Activated T-helper 17 cell treated with anti-CD3 and anti-CD28 coated beads, Interleukin-2, amount 50 U/mL, for 72 hours (primary cell): ENCODE measurements around the gene SPAST. TPM values are rescaled to one million over a fixed set of nuclear protein-coding genes. Genes with fewer than 3 reads are reported as not detected.
A peak's percentile ranks its signal among the peaks of the same experiment; 100 is the strongest.
"Not testable (repeated sequence)": the region's sequence is repeated elsewhere in the genome, so short reads cannot be mapped to it uniquely, and the experiment has no call there.

ENCODE experiments used
- ATAC-seq: fragments of 150-1000 bp; cut with Tn5 transposase; replicated peaks from 2 replicates; pipeline ENCODE4 v1.10.0; 2021; ENCODE audit warnings: mild to moderate bottlenecking, moderate library complexity
- H3K27ac Mint-ChIP-seq: one replicate; pipeline ENCODE4 v1.8.0; 2022; ENCODE audit warnings: mixed read lengths
- H3K27me3 Mint-ChIP-seq: one replicate; pipeline ENCODE4 v1.8.0; 2022; ENCODE audit warnings: mixed read lengths
- H3K36me3 Mint-ChIP-seq: one replicate; pipeline ENCODE4 v1.8.0; 2022; ENCODE audit warnings: low read depth, mild to moderate bottlenecking, mixed read lengths
- H3K4me1 Mint-ChIP-seq: one replicate; pipeline ENCODE4 v1.8.0; 2022; ENCODE audit warnings: mixed read lengths
- H3K4me3 Mint-ChIP-seq: one replicate; pipeline ENCODE4 v1.8.0; 2022; ENCODE audit warnings: mild to moderate bottlenecking, mixed read lengths
- H3K9me3 Mint-ChIP-seq: one replicate; pipeline ENCODE4 v1.8.0; 2022; ENCODE audit warnings: mixed read lengths
- total RNA-seq, 2 donors: library from RNA; stranded (reverse); gene quantifications; one replicate each; pipeline ENCODE4 v1.2.3, GENCODE V29; 2022

Gene SPAST, protein sequence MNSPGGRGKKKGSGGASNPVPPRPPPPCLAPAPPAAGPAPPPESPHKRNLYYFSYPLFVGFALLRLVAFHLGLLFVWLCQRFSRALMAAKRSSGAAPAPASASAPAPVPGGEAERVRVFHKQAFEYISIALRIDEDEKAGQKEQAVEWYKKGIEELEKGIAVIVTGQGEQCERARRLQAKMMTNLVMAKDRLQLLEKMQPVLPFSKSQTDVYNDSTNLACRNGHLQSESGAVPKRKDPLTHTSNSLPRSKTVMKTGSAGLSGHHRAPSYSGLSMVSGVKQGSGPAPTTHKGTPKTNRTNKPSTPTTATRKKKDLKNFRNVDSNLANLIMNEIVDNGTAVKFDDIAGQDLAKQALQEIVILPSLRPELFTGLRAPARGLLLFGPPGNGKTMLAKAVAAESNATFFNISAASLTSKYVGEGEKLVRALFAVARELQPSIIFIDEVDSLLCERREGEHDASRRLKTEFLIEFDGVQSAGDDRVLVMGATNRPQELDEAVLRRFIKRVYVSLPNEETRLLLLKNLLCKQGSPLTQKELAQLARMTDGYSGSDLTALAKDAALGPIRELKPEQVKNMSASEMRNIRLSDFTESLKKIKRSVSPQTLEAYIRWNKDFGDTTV
- 10 to 100 TPM; 12.5 to 19.6 TPM for total RNA-seq

DNA sequence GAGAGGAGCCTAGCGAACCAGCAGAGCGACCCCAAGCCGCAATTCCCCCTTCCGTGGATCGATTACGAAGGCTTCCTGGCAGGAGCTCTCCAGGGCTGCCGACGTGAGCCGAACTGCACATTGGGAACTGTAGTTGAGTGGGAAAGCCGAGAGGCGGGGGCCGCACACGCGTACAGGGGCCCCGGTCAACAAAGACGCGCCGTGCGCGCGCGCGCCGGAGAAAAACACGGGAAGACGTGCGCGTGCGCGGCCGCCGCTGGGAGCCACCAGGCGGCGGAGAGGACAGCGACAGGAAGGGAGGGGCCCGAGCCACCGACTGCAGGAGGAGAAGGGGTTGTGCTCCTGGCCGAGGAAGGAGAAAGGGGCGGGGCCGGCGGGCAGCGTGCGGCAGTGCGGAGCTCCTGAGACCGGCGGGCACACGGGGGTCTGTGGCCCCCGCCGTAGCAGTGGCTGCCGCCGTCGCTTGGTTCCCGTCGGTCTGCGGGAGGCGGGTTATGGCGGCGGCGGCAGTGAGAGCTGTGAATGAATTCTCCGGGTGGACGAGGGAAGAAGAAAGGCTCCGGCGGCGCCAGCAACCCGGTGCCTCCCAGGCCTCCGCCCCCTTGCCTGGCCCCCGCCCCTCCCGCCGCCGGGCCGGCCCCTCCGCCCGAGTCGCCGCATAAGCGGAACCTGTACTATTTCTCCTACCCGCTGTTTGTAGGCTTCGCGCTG lies at the start of gene SPAST:
SPAST (plus strand) TSS at position 247 of the 711 bp plus-strand sequence; CDS start at position 523, 276 bp downstream.
- Mint-ChIP-seq H3K36me3 (peaks cover 7% of the 10 kb centered on the region), H3K27ac (peak within 1 kb of the TSS; percentile 92), H3K9me3 (no peaks in the 10 kb centered on the region), H3K4me3 (peak within 1 kb of the TSS; percentile 95), H3K4me1 (peaks cover 12% of the 10 kb centered on the region), H3K27me3 (no peaks in the 10 kb centered on the region)
- peak; percentile 97 for ATAC-seq

DNA sequence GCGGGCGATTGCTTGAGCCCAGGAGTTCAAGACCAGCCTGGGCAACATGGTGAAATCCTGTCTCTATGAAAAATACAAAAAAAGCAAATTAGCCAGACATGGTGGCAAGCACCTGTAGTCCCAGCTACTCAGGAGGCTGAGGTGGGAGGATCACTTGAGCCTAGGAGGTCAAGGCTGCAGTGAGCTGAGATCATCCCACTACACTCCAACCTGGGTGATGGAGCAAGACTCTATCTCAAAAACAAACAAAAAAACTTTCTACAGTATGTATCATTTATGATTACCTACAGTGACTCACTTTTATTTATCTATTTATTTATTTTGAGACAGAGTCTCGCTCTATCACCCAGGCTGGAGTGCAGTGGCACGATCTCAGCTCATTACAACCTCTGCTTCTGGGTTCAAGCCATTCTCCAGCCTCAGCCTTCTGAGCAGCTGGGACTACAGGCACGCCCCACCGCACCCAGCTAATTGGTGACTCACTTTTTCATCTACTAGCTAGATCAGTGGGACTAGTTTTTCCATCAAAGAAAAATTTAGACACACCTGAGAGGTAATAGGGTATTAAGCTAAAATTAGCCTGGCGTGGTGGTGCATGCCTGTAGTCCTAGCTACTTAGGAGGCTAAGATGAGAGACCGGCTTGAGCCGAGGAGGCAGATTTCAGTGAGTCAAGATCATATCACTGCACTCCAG lies 44.4 kb upstream of the SPAST start:
- H3K4me1 Mint-ChIP-seq, H3K27ac Mint-ChIP-seq, H3K4me3 Mint-ChIP-seq, H3K9me3 Mint-ChIP-seq, H3K27me3 Mint-ChIP-seq, ATAC-seq: not testable (repeated sequence)
- peaks cover 41% of the 10 kb centered on the region for H3K36me3 Mint-ChIP-seq

DNA sequence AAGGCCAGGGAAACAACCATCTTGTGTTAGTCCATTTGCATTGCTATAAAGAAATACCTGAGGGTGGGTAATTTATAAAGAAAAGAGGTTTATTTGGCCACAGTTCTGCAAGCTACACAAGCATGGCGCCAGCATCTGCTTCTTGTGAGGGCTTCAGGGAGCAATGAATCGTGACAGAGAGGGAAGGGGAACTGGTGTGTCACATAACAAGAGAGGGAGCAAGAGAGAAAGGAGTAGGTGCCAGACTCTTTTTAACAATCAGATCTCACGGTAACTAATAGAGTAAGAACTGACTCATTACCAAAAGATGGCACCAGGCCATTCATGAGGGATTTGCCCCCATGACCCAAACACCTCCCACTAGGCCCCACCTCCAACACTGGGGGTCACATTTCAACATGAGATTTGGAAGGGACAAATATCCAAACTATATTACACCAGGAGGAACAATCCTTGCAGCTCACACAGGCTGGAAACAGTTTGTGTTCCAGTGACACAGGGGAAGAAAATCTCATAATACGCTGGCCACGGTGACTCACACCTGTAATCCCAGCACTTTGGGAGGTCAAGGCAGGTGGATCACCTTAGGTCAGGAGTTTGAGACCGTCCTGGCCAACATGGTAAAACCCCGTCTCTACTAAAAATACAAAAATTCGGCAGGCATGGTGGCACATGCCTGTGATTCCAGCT lies 29.0 kb upstream of the SPAST start:
- Mint-ChIP-seq H3K36me3 (peaks cover 45% of the 10 kb centered on the region), H3K4me1 (peaks cover 11% of the 10 kb centered on the region)
- not testable (repeated sequence) for H3K27me3 Mint-ChIP-seq, H3K4me3 Mint-ChIP-seq, ATAC-seq, H3K9me3 Mint-ChIP-seq, H3K27ac Mint-ChIP-seq

DNA sequence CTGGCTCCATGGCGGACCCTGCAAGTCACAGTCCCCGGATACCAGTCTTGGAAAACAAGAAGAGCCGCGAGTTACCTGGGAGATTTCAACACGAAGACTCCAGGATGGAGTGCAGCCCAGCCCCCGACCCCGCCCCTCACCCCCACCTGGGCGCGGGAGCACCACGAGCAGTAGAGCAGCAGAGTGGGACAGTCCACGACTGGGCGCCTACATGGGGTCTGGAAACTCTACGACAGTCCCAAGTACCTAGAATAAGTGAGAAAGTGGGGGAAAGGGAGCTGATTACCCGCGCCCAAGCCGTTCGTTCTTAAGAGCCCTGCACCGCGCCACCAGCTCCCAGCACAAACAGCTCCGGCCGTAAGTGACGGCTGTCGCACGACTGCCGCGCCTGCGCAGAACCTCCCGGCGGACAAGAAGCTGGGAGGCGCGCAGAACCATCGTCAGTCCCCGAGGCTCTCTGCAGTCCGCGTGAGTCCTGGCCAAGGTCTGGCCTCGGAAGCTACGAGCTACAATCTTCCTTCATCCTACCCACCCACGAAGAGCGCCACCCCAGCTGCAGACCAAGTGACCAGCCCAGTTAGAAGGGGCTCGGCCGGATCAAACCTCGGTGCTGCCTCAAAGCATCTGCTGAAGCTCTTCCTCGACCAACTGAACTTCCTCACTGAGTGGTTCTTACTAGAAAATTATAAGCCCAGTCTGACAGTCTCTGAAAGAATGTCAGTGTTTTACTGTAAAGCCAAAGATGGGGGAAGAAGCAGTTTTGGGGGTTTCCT lies 23.7 kb upstream of the SPAST start, which contains the start of gene DPY30:
DPY30 (minus strand) TSS at position 359 of the 773 bp plus-strand sequence; CDS start at position 10, 349 bp downstream.
- ATAC-seq: peak; percentile 95
- Mint-ChIP-seq H3K9me3 (no peaks in the 10 kb centered on the region), H3K4me3 (peak within 1 kb of the TSS; percentile 82), H3K36me3 (peaks cover 8% of the 10 kb centered on the region), H3K27me3 (no peaks in the 10 kb centered on the region), H3K27ac (peak within 1 kb of the TSS; percentile 87), H3K4me1 (no peaks in the 10 kb centered on the region)

DNA sequence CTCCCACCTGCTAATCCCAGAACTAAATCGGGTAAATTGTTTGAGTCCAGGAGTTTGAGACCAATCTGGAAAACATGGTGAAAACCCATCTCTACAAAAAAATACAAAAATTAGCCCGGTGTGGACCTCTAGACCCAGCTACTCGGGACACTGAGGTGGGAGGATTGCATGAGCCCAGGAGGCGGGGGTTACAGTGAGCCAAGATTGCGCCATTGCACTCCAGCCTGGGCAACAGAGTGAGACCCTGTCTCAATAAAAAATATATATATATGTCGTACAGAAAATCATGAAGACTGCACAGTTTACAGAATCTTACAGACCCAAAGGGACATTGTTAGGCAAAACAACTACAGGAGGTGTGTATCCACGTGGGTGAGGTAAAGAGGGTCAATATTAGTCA lies 19.8 kb upstream of the SPAST start:
- Mint-ChIP-seq H3K36me3 (no peaks in the 10 kb centered on the region), H3K27me3 (no peaks in the 10 kb centered on the region), H3K4me3 (no peak overlapping the region), H3K27ac (no peak overlapping the region), H3K9me3 (no peaks in the 10 kb centered on the region), H3K4me1 (no peaks in the 10 kb centered on the region)
- ATAC-seq: no peak

DNA sequence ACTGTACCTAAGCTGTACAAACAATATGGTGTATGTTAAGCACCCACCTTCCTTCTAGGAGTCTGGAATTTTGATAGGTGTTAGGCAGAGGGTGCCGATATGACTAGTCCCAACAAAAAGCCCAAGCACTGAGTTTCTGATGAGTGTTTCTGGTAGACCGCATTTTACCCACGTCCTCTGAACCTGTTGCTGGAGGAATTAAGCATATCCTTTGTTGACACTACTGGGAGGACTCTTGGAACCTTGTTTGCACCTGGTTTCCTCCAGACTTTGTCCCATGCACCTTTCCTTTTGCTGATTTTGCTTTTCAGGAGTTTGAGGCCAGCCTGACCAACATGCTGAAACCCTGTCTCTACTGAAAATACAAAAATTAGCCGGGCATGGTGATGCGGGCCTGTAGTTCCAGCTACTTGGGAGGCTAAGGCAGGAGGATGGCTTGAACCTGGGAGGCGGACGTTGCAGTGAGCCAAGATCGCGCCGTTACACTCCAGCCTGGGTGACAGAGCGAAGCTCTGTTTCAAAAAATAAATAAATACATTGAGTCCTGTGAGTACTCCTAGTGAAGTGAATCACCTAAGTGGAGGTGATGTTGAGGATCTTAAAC lies 11.4 kb upstream of the SPAST start:
- Mint-ChIP-seq H3K27me3 (no peaks in the 10 kb centered on the region), H3K36me3 (no peaks in the 10 kb centered on the region), H3K27ac (no peak overlapping the region), H3K4me3 (no peak overlapping the region), H3K4me1 (no peaks in the 10 kb centered on the region), H3K9me3 (no peaks in the 10 kb centered on the region)
- no peak for ATAC-seq

DNA sequence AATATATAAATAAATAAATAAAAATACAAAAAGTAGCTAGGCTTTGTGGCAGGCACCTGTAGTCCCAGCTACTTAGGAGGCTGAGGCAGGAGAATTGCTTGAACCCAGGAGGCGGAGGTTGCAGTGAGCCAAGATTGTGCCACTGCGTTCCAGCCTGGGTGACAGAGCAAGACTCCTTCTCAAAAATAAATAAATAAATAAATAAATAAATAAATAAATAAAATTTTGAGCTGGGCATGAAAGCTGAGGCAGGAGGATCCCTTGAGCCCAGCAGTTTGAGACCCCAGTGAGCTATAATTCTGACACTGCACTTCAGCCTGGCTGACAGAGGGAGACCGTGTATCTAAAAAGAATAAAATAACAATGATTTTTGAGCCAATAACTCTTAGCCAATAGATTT lies 8.8 kb upstream of the SPAST start:
- H3K4me1 Mint-ChIP-seq, H3K36me3 Mint-ChIP-seq, H3K27ac Mint-ChIP-seq, H3K27me3 Mint-ChIP-seq, ATAC-seq, H3K9me3 Mint-ChIP-seq, H3K4me3 Mint-ChIP-seq: not testable (repeated sequence)

DNA sequence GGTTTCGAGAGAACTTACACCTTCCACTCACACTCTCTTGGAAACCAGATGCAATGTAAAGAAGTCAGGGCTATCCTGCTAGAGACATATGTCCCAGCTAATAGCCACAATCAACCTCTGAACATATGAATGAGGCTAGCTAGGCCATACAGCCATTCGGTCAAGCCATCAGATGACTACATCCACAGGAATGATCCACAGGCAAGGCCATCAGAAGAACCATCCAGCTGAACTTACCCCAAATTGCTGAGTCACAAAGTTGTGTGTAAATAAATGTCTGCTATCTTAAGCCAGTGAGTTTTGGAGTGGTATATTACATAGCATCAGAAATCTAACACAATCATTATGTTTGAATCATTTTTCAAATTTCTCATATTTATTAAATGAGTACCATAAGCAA lies 5.2 kb upstream of the SPAST start:
- Mint-ChIP-seq H3K27ac (no peak overlapping the region), H3K4me3 (no peak overlapping the region), H3K27me3 (no peaks in the 10 kb centered on the region), H3K9me3 (no peaks in the 10 kb centered on the region), H3K36me3 (no peaks in the 10 kb centered on the region), H3K4me1 (peaks cover 7% of the 10 kb centered on the region)
- ATAC-seq: no peak

DNA sequence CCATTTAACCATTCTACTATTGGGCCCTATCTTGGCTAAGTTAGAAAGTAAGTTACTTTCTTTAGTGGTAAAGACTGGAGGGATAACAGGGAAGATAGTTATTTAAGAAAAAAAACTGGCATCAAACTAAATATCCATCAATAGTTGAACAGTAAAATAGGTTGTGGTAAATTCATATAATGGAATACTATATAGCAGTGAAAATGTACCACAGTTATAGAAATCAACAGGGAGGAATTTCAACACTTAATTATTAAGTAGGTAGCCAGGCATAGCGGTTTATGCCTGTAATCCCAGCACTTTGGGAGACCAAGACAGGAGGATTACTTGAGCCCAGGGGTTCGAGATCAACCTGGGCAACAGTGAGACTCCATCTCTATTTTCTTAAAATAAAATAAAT lies 3.1 kb upstream of the SPAST start:
- H3K9me3 Mint-ChIP-seq: no peaks in the 10 kb centered on the region
- H3K36me3 Mint-ChIP-seq: no peaks in the 10 kb centered on the region
- H3K4me3 Mint-ChIP-seq: no peak overlapping the region
- peaks cover 7% of the 10 kb centered on the region for H3K4me1 Mint-ChIP-seq
- no peak overlapping the region for H3K27ac Mint-ChIP-seq
- ATAC-seq: no peak
- no peaks in the 10 kb centered on the region for H3K27me3 Mint-ChIP-seq

DNA sequence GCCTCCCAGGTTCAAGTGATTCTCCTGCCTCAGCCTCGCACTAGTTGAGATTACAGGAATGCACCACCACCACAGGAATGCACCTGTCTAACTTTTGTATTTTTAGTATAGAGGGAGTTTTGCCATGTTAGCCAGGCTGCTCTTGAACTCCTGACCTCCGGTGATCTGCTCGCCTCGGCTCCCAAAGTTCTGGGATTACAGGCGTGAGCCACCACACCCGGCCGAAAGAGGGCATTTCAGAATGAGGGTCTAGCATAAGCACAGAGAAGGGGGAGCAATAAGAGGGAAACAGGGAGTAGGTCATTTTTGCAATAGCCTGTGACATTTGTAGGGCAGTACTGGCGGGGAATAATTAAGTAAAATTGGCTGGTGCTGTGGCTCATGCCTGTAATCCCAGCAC lies 1.9 kb upstream of the SPAST start:
- ATAC-seq: no peak
- H3K27ac Mint-ChIP-seq: peak overlapping the region; percentile 92
- H3K9me3 Mint-ChIP-seq: no peaks in the 10 kb centered on the region
- peaks cover 6% of the 10 kb centered on the region for H3K36me3 Mint-ChIP-seq
- H3K4me3 Mint-ChIP-seq: peak overlapping the region; percentile 95
- H3K4me1 Mint-ChIP-seq: peaks cover 12% of the 10 kb centered on the region
- H3K27me3 Mint-ChIP-seq: no peaks in the 10 kb centered on the region

DNA sequence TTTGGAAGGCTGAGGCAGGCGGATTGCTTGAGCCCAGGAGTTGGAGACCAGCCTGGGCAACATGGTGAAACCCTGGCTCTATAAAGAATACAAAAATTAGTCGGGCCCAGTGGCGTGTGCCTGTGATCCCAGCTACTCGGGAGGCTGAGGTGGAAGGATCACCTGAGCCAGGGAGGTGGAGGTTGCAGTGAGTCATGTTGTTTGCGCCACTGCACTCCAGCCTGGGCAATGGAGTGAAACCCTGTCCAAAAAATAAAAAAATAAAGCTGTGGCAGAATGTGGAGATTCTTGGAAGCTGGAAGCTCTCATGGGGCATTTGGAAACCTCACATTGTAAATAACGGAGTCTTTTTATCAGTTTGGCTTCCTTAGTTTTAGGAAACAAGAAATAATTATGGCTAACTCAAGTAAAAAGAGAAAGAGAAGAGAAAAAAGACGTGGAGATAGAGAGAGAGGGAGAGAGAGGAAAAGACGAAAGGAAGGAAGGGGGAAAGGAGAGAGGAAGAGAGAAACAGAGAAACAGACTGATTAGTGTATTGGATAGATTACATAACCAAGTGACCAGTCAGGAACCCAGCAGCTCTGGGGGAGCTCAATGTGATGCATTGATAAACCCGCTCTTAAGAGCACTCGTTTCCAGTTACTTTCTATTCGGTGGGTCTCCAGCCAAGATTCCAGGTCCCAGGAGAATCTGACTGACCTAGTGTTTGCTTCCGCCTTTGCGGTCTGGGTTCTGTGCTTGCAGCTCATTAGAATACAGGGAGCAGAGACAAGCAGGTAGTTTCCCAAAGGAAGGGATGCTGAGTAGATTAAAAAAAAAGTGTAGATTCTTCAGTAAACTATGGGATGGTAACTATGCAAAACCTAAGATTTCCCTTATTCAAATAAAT lies 1.1 kb upstream of the SPAST start:
- peak overlapping the region; percentile 92 for H3K27ac Mint-ChIP-seq
- peak overlapping the region; percentile 95 for H3K4me3 Mint-ChIP-seq
- peaks cover 12% of the 10 kb centered on the region for H3K4me1 Mint-ChIP-seq
- H3K9me3 Mint-ChIP-seq: no peaks in the 10 kb centered on the region
- no peaks in the 10 kb centered on the region for H3K27me3 Mint-ChIP-seq
- H3K36me3 Mint-ChIP-seq: peaks cover 7% of the 10 kb centered on the region
- no peak for ATAC-seq

DNA sequence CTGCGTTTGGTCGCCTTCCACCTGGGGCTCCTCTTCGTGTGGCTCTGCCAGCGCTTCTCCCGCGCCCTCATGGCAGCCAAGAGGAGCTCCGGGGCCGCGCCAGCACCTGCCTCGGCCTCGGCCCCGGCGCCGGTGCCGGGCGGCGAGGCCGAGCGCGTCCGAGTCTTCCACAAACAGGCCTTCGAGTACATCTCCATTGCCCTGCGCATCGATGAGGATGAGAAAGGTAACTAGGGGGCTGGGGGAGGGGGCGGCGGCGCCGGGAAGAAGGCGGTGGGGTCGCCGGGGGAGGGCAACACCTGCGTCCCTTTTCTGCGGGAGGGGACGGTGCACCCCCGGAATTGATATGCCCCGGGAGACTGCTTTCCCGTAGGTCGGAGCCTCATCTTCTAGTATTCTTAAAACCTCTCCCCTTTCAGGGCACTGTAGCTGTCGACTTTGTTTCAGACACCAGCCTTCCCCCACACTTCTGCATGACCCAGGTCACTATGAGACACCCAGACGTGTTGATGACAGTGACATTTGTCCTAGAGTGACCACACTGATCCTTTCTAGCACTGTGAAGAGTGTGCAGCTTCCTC lies 755 bp downstream of the SPAST start:
- Mint-ChIP-seq H3K27ac (peak overlapping the region; percentile 90), H3K36me3 (peaks cover 7% of the 10 kb centered on the region), H3K9me3 (no peaks in the 10 kb centered on the region), H3K27me3 (no peaks in the 10 kb centered on the region), H3K4me1 (peaks cover 12% of the 10 kb centered on the region), H3K4me3 (peak overlapping the region; percentile 95)
- peak; percentile 24 for ATAC-seq
